ENCODE data around the gene DEPP1.

The DEPP1 gene

GRCh38 chr10:44930904-44931620, 47.5 kb downstream of the DEPP1 start:
- no peak for DNase-seq

GRCh38 chr10:44929356-44930255, 49.0 kb downstream of the DEPP1 start:
- DNase-seq: no peak

DNA sequence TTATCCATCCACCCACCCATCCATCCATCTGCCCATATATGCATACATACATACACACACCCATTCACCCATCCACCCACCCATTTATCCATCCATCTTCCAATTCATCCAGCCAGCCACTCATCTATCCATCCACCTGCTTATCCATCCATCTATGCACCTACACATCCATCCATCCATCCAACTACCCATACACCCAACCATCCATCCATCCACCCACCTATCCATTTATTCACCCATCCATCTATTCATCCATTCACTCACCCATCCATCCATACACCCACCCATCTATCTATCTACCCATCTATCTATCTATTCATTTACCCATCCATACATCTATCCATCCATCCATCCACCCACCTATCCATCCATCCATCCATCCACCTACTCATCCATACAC, 50.1 kb downstream of the DEPP1 start:
- DNase-seq: no peak

DNA sequence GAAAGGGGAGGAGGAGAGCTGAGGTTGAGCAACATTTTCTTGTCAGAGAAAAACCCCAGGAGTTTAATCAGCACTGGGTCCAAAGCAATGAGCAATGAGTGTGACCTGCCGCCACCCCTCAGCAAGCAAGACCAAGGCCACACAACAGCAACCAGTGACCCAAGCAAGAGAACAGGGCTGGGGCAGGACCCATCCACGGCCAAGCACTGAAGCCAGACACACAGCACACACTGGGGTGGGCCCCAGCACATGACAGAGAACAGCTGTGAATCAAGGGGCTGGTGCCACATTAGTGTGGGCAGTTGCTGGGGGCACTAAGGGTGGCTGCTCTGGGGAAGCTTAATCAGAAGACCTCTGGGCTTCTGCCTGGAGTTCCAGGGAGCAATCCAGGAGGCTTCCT, 51.3 kb downstream of the DEPP1 start:
- no peak for DNase-seq

DNA sequence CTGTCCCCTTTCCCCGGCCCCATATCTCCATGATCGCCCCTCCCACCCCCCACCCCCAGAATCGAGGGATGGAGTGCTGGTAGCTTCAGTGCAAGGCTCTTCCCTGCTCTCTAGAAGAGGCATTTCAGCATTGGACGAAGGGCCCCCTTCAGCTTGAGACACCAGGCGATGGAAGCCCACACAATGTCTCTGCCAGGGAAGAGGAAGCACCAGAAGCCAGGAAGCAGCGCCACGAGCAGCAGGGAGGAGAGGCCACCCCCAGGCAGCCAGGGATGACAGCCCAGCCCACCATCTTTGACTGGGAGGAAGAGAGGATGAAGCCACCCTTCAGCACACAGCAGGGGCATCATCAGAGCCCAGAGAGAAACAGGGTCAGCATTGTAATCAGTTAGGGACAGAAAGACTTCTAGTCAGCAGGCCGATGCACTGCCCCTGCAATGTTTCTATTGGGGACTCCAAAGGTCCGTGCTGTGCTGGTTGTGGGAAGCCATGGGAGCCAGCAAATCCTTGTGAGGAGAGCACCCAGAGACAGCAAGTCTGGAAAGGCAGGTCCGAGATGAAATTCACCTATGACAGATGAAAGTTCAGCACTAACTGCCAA, 51.8 kb downstream of the DEPP1 start:
- DNase-seq: no peak
